Calu3 (cell line): ENCODE data around the gene TBC1D23. TPM values are rescaled to one million over a fixed set of nuclear protein-coding genes. Genes with fewer than 3 reads are reported as not detected.

Source experiments
- BruUV-seq: library from RNA; stranded (reverse); fragments of 400-500 nt; replicated peaks from 2 replicates; lab custom pipeline; 2021; lab: Mats Ljungman, UMichigan
- CTCF ChIA-PET: fragments of 300-600 bp; sonication (Branson Sonifier 250); formaldehyde crosslinking; loops from one replicate; lab custom pipeline; 2022; ENCODE audit warnings: antibody characterized with exemption; lab: Charles Lee
- DNase-seq: peaks from one replicate; pipeline ENCODE4 v3.0.0; 2022
- H3K27ac Mint-ChIP-seq: one replicate; pipeline ENCODE4 v1.8.0; 2022; ENCODE audit warnings: mixed read lengths; ENCODE audit not compliant: unreplicated experiment
- H3K27me3 Mint-ChIP-seq: one replicate; pipeline ENCODE4 v1.8.0; 2022; ENCODE audit warnings: mixed read lengths; ENCODE audit not compliant: unreplicated experiment
- H3K36me3 Mint-ChIP-seq: one replicate; pipeline ENCODE4 v1.8.0; 2022; ENCODE audit warnings: mild to moderate bottlenecking, moderate library complexity, mixed read lengths; ENCODE audit not compliant: insufficient read depth, unreplicated experiment
- H3K4me1 Mint-ChIP-seq: one replicate; pipeline ENCODE4 v1.8.0; 2022; ENCODE audit warnings: mild to moderate bottlenecking, low read depth, mixed read lengths; ENCODE audit not compliant: unreplicated experiment
- H3K4me3 Mint-ChIP-seq: one replicate; pipeline ENCODE4 v1.8.0; 2022; ENCODE audit warnings: mild to moderate bottlenecking, low read depth, moderate library complexity, mixed read lengths; ENCODE audit not compliant: unreplicated experiment
- H3K9me3 Mint-ChIP-seq: one replicate; pipeline ENCODE4 v1.8.0; 2022; ENCODE audit warnings: low read depth, mixed read lengths; ENCODE audit not compliant: unreplicated experiment
- intact Hi-C: fragments of 100-400 bp; cut with micrococcal nuclease; formaldehyde crosslinking; loops from one replicate; pipeline ENCODE4 v1.10.0; 2022; ENCODE audit not compliant: unreplicated experiment
- total RNA-seq: library from RNA; stranded (reverse); gene quantifications from 2 replicates; pipeline ENCODE4 v1.2.3, GENCODE V29; 2022
- TF ChIP-seq, protein P1 (sequence below): fragments of 200-600 bp; IDR thresholded peaks from one replicate; pipeline ENCODE4 v1.8.0; 2022; ENCODE audit warnings: antibody characterized with exemption; ENCODE audit not compliant: unreplicated experiment

TBC1D23 gene
- total RNA-seq, 1 experiment from 2014 or later, result 26.1 TPM

DNA sequence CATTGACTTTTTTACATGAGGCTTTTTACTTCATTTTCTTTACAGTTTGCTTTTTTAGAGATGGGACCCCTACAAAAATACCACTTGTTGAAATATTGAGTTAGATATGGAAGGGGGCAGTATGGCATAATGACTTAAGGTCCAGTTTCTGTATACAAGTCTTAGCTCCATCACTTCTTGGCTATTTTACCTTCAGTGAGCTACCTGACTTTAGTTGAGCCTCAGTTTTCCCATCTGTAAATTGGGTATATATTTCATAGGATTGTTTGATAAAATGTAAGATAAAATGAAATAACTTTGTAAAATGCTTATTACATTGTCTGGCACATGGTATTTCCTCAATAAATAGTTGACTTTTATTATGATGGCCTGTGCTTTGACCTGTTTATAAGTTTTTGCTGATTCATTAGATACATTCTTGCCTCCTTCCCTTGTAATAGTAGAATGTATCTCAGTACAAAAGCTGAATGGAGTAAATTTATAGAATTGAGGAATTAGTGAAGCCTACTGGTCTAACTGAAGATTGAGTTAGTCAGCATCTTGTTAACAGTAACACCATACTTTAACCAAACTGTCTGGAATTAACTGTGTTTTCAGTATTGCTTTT is 27.6 kb downstream of the TBC1D23 start:
- peaks cover 5% of the 10 kb centered on the region for H3K36me3 Mint-ChIP-seq
- H3K4me1 Mint-ChIP-seq, result no peaks in the 10 kb centered on the region
- intact Hi-C loops, result no loop called here
- no peak overlapping the region for H3K4me3 Mint-ChIP-seq
- H3K27me3 Mint-ChIP-seq, result no peaks in the 10 kb centered on the region
- CTCF ChIA-PET, result interaction anchor here (0.8 kb wide), 1 partner anchor 20 kb away, joined by 4 read pairs; no protein-coding TSS in a partner anchor
- DNase-seq, result no peak
- no peak overlapping the region for H3K27ac Mint-ChIP-seq
- TF ChIP-seq, protein P1, sequence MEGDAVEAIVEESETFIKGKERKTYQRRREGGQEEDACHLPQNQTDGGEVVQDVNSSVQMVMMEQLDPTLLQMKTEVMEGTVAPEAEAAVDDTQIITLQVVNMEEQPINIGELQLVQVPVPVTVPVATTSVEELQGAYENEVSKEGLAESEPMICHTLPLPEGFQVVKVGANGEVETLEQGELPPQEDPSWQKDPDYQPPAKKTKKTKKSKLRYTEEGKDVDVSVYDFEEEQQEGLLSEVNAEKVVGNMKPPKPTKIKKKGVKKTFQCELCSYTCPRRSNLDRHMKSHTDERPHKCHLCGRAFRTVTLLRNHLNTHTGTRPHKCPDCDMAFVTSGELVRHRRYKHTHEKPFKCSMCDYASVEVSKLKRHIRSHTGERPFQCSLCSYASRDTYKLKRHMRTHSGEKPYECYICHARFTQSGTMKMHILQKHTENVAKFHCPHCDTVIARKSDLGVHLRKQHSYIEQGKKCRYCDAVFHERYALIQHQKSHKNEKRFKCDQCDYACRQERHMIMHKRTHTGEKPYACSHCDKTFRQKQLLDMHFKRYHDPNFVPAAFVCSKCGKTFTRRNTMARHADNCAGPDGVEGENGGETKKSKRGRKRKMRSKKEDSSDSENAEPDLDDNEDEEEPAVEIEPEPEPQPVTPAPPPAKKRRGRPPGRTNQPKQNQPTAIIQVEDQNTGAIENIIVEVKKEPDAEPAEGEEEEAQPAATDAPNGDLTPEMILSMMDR, result no peak
- no TSS peak for BruUV-seq
- no peaks in the 10 kb centered on the region for H3K9me3 Mint-ChIP-seq

DNA sequence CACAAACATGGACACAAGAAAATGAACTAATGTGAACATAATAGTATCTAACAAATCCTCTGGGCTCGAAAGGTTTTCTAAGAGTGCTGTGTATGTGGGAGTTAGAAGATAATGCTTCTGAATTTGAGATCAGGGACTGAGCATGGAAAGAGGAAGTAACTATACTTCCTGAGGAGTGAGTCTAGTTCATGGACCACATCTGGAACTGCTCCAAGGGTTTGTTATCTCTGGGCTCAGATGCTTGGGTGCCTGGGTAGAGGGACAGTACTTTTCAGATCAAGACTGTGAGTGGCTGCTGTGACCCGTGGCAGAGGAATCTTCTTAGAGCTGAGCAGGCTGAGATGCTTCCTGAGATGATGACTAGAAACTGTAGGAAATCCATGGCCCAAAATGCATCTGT is 28.5 kb downstream of the TBC1D23 start:
- H3K9me3 Mint-ChIP-seq, result no peaks in the 10 kb centered on the region

DNA sequence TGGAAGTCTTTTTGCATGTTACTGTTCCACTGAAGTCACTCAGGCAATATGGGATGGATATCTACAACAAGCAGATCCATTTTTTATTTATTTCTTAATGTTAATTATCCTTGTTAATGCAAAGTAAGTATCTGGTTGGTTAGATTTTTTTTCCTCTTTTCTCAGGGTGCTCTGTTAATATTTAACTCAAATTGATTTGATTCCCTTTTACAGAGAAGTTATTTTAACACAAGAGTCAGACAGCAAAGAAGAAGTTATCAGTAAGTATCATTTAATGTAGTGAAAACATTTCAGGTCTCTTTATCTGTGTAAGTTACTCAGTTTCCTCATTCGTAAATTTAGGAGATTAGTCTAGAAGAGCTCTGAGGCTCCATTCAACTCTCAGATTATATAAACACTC is 34.3 kb downstream of the TBC1D23 start:
- TF ChIP-seq, protein P1, result no peak
- H3K4me3 Mint-ChIP-seq, result no peak overlapping the region
- CTCF ChIA-PET, result interaction anchor here (0.6 to 1.1 kb wide), 2 partner anchors 449 to 1196 kb away, joined by 3 to 4 read pairs; no protein-coding TSS in a partner anchor
- H3K36me3 Mint-ChIP-seq, result peaks cover 5% of the 10 kb centered on the region
- no TSS peak for BruUV-seq
- no peak for DNase-seq
- H3K4me1 Mint-ChIP-seq, result peaks cover 10% of the 10 kb centered on the region
- no peaks in the 10 kb centered on the region for H3K27me3 Mint-ChIP-seq
- no peak overlapping the region for H3K27ac Mint-ChIP-seq
- no peaks in the 10 kb centered on the region for H3K9me3 Mint-ChIP-seq
- intact Hi-C loops, result no loop called here

More for the DNA sequence above, 28.5 kb downstream of the TBC1D23 start:
- Mint-ChIP-seq H3K27ac (no peak overlapping the region), H3K36me3 (peaks cover 5% of the 10 kb centered on the region), H3K27me3 (no peaks in the 10 kb centered on the region), H3K4me3 (no peak overlapping the region), H3K4me1 (no peaks in the 10 kb centered on the region)
- intact Hi-C loops, result no loop called here
- TF ChIP-seq, protein P1, result no peak
- no TSS peak for BruUV-seq
- DNase-seq, result no peak
- CTCF ChIA-PET, result no interaction called here

DNA sequence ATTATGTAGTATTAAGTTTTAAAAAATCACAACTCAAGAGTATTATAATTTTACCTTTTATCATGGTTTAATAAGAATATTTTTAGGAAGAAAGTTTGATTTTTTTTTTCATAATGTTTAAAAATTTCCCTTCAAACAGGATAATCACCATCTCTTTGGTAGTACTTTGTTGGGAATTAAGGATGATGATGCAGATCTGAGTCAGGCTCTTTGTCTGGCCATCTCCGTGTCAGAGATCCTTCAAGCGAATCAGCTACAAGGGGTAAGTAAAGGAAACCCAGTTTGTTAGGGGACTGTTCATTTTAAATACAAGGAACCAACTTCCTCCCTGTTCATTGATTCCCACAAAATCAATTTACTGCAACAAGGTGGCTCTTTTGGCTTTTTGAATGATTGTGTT is 37.0 kb downstream of the TBC1D23 start:
- no peaks in the 10 kb centered on the region for H3K27me3 Mint-ChIP-seq
- peaks cover 5% of the 10 kb centered on the region for H3K36me3 Mint-ChIP-seq
- BruUV-seq, result no TSS peak
- intact Hi-C loops, result no loop called here
- CTCF ChIA-PET, result no interaction called here
- no peak overlapping the region for H3K4me3 Mint-ChIP-seq
- TF ChIP-seq, protein P1, result no peak
- no peaks in the 10 kb centered on the region for H3K9me3 Mint-ChIP-seq
- no peak overlapping the region for H3K27ac Mint-ChIP-seq
- peaks cover 10% of the 10 kb centered on the region for H3K4me1 Mint-ChIP-seq
- no peak for DNase-seq
